ENCODE data around the gene PLPPR5. TPM values are rescaled to one million over a fixed set of nuclear protein-coding genes. Genes with fewer than 3 reads are reported as not detected.

PLPPR5 gene
- total and polyA plus RNA-seq, 2 of the 8 experiments (the other 6 are each of a cell fraction or from before 2014, with no cell fraction given) = 1.9 to 5.6 TPM

DNA sequence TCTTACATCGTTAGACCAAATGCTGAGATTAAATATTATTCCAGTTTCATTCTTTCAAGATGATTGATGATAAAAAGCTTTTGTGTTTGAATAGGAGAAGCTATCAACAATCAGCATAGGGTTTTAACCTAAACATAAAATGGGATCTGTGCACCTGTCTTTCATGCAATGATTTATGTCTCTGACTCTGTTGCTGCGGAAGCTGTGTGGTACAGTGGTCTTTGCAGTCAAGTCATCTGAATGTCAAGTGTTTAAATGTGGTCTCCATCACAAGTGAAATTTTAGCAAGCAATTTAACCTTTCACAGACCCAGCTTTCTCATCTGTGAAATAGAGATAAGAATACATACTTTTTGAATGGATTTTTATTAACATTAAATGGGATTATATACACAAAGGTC lies 107.2 kb downstream of the PLPPR5 start:
- no peak overlapping the region for H3K4me3 ChIP-seq (ENCODE audit: extremely low read depth in 1 of 4, insufficient read depth in 2 of 4, low read depth in 3 of 4, low read length in 4 of 4)
- ChIA-PET POLR2A (ENCODE audit: partially characterized antibody) (interaction anchor here (0.8 kb wide), 1 partner anchor 10 kb away, joined by 3 read pairs; no protein-coding TSS in a partner anchor), CTCF (ENCODE audit: partially characterized antibody) (interaction anchor here (1.3 kb wide), 3 partner anchors 9 to 103 kb away, joined by 3 to 4 read pairs (median 4); no protein-coding TSS in a partner anchor)
- no peak overlapping the region for H2AK5ac ChIP-seq (ENCODE audit: low read depth, low read length)
- H2AFZ ChIP-seq (ENCODE audit: low read length) = no peak overlapping the region
- H2BK12ac ChIP-seq (ENCODE audit: low read depth, low read length) = no peak overlapping the region
- no peak overlapping the region for H4K8ac ChIP-seq (ENCODE audit: extremely low read depth, insufficient read depth, low read length)
- no peak overlapping the region for H3K4me2 ChIP-seq (ENCODE audit: insufficient read depth in 1 of 2, low read depth in 2 of 2, low read length in 2 of 2)
- no peaks in the 10 kb centered on the region for H3K9me3 ChIP-seq (ENCODE audit: insufficient read depth in 2 of 2, low read depth in 1 of 2, low read length in 1 of 2)
- H4K91ac ChIP-seq (replicated peaks; ENCODE audit: insufficient read length, low read length) = no peak overlapping the region
- no peak overlapping the region for H3K18ac ChIP-seq (ENCODE audit: extremely low read depth, low read length)
- 96% methylated on average over 2 of the region's 2 CpGs; no CpG with 5 or more reads in 1 of the 2 experiments for WGBS, 2 experiments (ENCODE audit: extremely low coverage in 1 of 2, insufficient coverage in 1 of 2, insufficient read length in 1 of 2, insufficient replicate concordance in 2 of 2, low coverage in 1 of 2, low lambda C conversion rate in 2 of 2, missing lambda C conversion rate in 1 of 2)
- no peak overlapping the region for H2BK20ac ChIP-seq (ENCODE audit: low read length)
- no peak overlapping the region for H3K27ac ChIP-seq (ENCODE audit: low read depth, low read length)
- H3K4ac ChIP-seq (replicated peaks; ENCODE audit: insufficient read length, low read depth, low read length) = no peak overlapping the region
- FAIRE-seq = no peak
- no peak overlapping the region for H2BK15ac ChIP-seq (ENCODE audit: low read length)
- no peak overlapping the region for H3K14ac ChIP-seq (ENCODE audit: insufficient read length)
- no peak for DNase-seq (ENCODE audit: low read depth in 1 of 2, low spot score in 2 of 2)
- no peaks in the 10 kb centered on the region for H3K79me1 ChIP-seq (ENCODE audit: low read depth, low read length)
- H3K23me2 ChIP-seq (ENCODE audit: low read depth, low read length) = no peaks in the 10 kb centered on the region
- H2BK120ac ChIP-seq (replicated peaks; ENCODE audit: low read depth, low read length) = no peak overlapping the region
- H3K27me3 ChIP-seq (replicated peaks in 1 of 4; ENCODE audit: control insufficient read depth in 3 of 4, extremely low read depth in 1 of 4, insufficient read depth in 3 of 4, low read length in 3 of 4) = no peaks in the 10 kb centered on the region
- no peak overlapping the region for H4K5ac ChIP-seq (ENCODE audit: insufficient read length, low read depth, low read length)
- no peaks in the 10 kb centered on the region for H3K36me3 ChIP-seq (ENCODE audit: control insufficient read depth in 2 of 4, insufficient read depth in 4 of 4, low read length in 3 of 4)
- no peak overlapping the region for H3K9ac ChIP-seq (replicated peaks in 1 of 4; ENCODE audit: extremely low read depth in 1 of 4, low read depth in 3 of 4, low read length in 3 of 4)
- no peak overlapping the region for H2BK5ac ChIP-seq (ENCODE audit: low read depth, low read length)
- H3K56ac ChIP-seq (replicated peaks; ENCODE audit: insufficient read length, low read depth, low read length) = no peak overlapping the region
- H3K79me2 ChIP-seq (ENCODE audit: control insufficient read depth in 1 of 2, insufficient read depth in 2 of 2, low read length in 2 of 2) = no peaks in the 10 kb centered on the region
- no peaks in the 10 kb centered on the region for H3K4me1 ChIP-seq (replicated peaks in 1 of 4; ENCODE audit: control insufficient read depth in 3 of 4, insufficient read depth in 4 of 4, low read length in 3 of 4)
- no peak overlapping the region for H3K23ac ChIP-seq (ENCODE audit: insufficient read length)
- H4K20me1 ChIP-seq (replicated peaks in 1 of 2; ENCODE audit: control insufficient read depth in 1 of 2, insufficient read depth in 2 of 2, low read length in 2 of 2) = no peaks in the 10 kb centered on the region
- no peak for TF ChIP-seq RAD21 (IDR thresholded peaks at IDR 0.05 in 1 of 2, conservative IDR thresholded peaks at IDR 0.05 in 1 of 2; ENCODE audit: low read depth in 2 of 2, low read length in 2 of 2)
- no peak for TF ChIP-seq SAP30 (IDR thresholded peaks at IDR 0.05; ENCODE audit: insufficient read depth, insufficient replicate concordance, low read length)
- TF ChIP-seq POU5F1 (IDR thresholded peaks at IDR 0.05; ENCODE audit: low read depth, low read length) = no peak
- no peak for TF ChIP-seq CHD1 (IDR thresholded peaks at IDR 0.05; ENCODE audit: low read depth, low read length)
- TF ChIP-seq SP1 (IDR thresholded peaks at IDR 0.05; ENCODE audit: low read depth, low read length) = no peak
- no peak for TF ChIP-seq RXRA (IDR thresholded peaks at IDR 0.05; ENCODE audit: insufficient read depth, low read depth, low read length)
- TF ChIP-seq SIX5 (IDR thresholded peaks at IDR 0.05; ENCODE audit: low read depth, low read length) = no peak
- TF ChIP-seq POLR2A (IDR thresholded peaks at IDR 0.05; ENCODE audit: control extremely low read depth in 1 of 2, low read depth in 2 of 2, low read length in 2 of 2) = no peak
- TF ChIP-seq TEAD4 (IDR thresholded peaks at IDR 0.05; ENCODE audit: low read depth, low read length) = no peak
- TF ChIP-seq SRF (IDR thresholded peaks at IDR 0.05; ENCODE audit: low read depth, low read length) = no peak
- TF ChIP-seq GTF2F1 (IDR thresholded peaks at IDR 0.05; ENCODE audit: borderline replicate concordance, low read depth, low read length) = no peak
- TF ChIP-seq, protein P1, sequence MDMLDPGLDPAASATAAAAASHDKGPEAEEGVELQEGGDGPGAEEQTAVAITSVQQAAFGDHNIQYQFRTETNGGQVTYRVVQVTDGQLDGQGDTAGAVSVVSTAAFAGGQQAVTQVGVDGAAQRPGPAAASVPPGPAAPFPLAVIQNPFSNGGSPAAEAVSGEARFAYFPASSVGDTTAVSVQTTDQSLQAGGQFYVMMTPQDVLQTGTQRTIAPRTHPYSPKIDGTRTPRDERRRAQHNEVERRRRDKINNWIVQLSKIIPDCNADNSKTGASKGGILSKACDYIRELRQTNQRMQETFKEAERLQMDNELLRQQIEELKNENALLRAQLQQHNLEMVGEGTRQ (IDR thresholded peaks at IDR 0.05; ENCODE audit: low read length) = no peak
- TF ChIP-seq TBP (IDR thresholded peaks at IDR 0.05; ENCODE audit: low read depth, low read length) = no peak
- TF ChIP-seq, protein P2, sequence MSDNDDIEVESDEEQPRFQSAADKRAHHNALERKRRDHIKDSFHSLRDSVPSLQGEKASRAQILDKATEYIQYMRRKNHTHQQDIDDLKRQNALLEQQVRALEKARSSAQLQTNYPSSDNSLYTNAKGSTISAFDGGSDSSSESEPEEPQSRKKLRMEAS (IDR thresholded peaks at IDR 0.05) = no peak
